ENCODE results near the gene INF2. TPM values are rescaled to one million over a fixed set of nuclear protein-coding genes. Genes with fewer than 3 reads are reported as not detected.

Gene INF2
- polyA plus RNA-seq, 3 donors, result 34.1 to 38.1 (median 34.6) TPM

DNA sequence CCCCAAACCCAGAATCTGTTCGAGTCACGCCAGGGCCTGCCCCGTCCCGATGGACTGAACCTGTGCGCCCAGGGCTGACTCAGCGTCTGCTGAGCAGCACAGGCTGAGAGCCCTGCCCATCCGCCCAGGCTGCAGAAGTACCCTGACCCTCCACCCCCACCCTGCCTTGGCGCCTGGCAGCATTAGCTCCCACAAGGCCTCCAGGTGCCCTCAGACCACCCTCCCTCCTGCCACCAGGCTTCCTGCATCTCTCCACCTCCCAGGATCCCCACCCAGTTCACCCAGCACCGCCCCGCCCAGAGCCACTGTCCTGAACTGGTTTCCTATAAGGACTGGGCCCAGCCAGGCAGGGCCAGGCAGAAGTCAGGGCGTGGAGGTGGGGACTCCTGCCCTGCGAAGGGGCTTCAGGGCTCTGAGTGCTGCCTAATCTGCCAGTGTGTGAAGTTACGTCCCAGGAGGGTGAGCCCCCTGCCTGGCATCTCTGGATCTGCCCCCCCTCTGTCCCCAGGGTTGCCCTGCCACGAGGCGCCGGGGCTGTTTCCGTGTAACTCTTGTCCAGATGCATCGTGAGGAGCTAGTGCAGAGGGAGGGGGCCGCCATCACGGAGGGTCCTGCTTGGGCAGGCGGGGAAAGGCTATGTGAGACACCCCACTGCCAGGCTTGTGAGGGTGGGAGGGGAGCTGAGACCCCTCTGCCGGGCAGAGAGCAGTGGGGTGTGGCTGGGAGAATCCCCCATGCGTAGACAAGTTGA is 43.7 kb downstream of the INF2 start:
- no peak for DNase-seq (ENCODE audit: low read depth in 3 of 3, low spot score in 2 of 3)

GRCh38 chr14:104734051-104734587 is 44.7 kb downstream of the INF2 start:
- no peak for DNase-seq (ENCODE audit: low read depth in 3 of 3, low spot score in 2 of 3)

DNA sequence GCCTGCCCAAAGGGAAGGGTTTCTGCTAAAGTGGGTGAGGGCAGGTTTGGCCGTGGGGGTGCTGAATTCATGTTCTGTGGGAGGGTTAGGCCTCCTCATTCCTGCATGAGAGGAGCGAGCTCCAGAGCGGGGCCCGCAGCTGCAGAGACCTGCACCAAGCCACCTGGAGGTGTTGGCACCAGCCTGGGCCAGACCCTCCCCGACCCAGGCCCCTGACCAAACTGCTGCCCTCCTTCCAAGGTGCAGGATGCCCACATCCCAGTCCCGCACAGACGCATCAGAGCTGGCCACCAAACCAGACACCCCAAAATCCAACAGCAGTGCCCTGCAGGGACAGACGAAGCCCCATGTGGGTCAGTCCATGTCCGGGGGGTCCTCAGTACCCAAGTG is 45.2 kb downstream of the INF2 start:
- no peak for DNase-seq (ENCODE audit: low read depth in 3 of 3, low spot score in 2 of 3)

- no peak for DNase-seq (ENCODE audit: low read depth in 3 of 3, low spot score in 2 of 3)
Measured at GRCh38 chr14:104734991-104735779, 45.8 kb downstream of the INF2 start.

GRCh38 chr14:104735830-104736642 is 46.6 kb downstream of the INF2 start:
- DNase-seq (ENCODE audit: low read depth in 3 of 3, low spot score in 2 of 3), result no peak

DNA sequence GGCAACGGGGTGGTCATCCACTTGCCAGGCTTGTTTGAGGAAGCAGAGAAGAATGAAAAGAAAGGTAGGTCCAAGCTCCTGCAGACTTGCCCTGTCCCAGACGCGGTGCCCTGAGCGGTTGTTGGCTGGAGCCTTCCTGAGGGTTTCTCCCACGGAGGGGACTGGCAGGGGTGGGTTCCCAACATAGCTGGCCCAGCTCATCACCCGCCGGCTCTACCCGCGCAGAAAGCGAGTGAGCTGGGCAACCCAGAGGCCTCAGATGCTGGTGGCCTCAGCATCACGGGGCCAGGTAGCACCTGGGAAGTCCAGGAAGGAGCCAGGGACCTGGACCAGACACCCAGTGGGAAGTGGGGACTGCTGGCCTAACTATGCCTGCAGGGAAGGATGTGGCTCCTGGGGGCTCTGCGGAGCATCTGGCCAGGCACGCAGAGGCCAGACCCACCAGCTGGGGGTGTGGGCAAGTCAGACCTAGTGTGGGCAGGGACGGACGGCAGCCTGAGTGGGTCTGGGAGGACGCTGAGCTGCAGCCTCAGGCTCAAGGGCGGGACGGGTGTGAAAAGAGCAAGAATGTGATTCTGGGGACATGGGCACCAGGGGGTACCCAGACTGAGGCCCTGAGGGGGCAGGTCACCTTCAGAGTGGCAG is 49.1 kb downstream of the INF2 start:
- no peak for DNase-seq (ENCODE audit: low read depth in 3 of 3, low spot score in 2 of 3)

DNA sequence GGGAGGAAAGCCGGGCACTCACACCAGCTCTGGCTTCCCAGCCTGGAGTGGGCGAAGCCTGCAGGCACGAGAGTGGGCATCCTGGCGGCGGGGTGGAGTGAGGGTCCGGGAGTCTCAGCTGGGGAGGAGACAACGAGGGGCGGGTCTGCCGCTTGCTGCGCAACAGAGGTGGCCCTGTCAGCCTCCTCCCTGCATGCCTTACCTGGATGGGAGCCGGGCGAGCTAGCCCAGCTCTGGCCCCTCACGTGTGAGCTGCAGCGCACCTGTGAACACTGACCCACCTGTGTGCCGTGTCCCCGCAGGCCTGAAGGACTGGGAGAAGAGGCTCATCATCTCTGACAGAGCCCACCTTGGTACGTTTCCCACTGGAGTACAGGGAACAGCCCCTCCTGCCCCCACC is 49.6 kb downstream of the INF2 start:
- DNase-seq (ENCODE audit: low read depth in 3 of 3, low spot score in 2 of 3), result no peak

GRCh38 chr14:104739546-104740516 is 50.4 kb downstream of the INF2 start:
- no peak for DNase-seq (ENCODE audit: low read depth in 3 of 3, low spot score in 2 of 3)

DNA sequence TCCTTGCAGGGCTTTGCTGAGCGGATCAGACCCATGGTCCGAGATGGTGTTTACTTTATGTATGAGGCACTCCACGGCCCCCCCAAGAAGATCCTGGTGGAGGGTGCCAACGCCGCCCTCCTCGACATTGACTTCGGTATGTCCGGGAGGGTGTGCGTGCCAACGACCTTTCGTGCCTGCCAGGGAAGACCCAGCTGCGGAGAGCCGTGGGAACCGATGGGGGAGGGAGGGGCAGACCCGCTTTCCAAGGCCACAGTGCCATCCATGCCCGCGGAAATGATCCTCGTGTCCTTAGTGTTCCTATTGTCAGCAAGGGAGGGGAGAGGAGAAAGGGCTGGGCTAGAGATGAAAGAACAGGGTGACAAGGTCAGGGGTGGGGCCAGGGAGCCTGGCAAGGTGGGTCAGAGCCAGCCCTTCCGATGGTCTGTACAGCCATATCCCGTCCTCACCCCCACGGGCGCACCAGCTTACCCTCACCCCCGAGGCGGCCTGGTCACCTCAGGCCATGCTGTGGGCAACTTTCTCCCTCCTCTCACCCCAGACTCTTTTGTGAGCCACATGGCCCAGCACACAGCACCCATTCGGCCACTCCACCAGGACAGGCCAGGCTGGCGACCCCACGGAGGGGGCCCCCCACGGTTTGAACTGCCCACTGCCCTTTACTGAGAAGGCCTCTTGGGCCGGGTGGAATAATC is 51.8 kb downstream of the INF2 start:
- no peak for DNase-seq (ENCODE audit: low read depth in 3 of 3, low spot score in 2 of 3)

DNA sequence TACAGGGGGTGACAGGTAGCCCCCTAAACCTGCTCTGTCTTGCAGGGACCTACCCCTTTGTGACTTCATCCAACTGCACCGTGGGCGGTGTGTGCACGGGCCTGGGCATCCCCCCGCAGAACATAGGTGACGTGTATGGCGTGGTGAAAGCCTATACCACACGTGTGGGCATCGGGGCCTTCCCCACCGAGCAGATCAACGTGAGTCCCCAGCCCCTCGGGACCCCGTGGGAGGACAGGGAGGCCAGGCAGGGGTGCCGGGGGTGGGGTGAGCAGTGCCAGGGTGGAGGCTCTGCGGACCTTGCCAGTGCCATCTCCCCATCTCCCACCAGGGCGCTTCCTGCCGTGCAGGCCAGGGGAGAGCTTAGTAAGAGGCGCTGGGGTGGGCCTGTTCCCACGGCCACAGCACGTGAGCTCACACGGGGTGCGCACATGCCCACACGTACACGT is 52.4 kb downstream of the INF2 start:
- no peak for DNase-seq (ENCODE audit: low read depth in 3 of 3, low spot score in 2 of 3)

DNA sequence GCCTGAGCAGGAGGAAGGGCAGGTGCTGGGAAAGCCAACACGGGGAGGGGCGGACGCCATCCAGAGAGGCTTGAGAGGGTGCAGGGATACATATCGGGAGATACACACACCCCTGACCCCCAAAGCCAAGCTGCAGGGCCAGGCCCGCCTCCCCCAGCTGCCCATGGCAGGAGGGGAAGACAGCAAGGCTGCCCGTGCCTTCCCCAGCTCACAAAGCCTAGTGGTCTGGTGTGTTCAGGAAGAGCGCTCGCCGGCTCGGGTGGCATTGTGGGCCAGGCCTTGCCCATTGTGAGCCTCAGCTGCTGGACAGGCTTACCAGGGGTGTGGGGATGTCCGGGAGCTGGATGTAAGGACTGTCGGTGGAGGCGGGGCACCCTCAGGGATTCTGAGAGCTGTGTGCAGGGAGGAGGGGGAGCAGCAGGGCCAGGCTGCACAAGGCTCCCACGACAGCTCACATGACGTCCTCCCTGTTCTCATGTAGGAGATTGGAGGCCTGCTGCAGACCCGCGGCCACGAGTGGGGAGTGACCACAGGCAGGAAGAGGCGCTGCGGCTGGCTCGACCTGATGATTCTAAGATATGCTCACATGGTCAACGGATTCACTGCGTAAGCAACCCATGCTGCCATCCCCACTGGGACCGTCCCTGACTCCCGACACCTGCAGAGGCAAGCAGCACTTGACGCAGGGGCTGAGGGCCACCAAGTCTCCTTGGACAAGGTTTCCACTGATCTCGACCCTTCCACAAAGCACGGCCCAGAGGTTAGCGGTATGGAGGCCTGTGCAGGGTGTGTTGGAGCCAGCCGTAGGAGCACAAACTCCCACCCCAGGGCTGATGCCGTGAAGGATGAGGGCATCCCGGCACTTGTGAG is 53.4 kb downstream of the INF2 start:
- DNase-seq (ENCODE audit: low read depth in 3 of 3, low spot score in 2 of 3), result no peak

DNA sequence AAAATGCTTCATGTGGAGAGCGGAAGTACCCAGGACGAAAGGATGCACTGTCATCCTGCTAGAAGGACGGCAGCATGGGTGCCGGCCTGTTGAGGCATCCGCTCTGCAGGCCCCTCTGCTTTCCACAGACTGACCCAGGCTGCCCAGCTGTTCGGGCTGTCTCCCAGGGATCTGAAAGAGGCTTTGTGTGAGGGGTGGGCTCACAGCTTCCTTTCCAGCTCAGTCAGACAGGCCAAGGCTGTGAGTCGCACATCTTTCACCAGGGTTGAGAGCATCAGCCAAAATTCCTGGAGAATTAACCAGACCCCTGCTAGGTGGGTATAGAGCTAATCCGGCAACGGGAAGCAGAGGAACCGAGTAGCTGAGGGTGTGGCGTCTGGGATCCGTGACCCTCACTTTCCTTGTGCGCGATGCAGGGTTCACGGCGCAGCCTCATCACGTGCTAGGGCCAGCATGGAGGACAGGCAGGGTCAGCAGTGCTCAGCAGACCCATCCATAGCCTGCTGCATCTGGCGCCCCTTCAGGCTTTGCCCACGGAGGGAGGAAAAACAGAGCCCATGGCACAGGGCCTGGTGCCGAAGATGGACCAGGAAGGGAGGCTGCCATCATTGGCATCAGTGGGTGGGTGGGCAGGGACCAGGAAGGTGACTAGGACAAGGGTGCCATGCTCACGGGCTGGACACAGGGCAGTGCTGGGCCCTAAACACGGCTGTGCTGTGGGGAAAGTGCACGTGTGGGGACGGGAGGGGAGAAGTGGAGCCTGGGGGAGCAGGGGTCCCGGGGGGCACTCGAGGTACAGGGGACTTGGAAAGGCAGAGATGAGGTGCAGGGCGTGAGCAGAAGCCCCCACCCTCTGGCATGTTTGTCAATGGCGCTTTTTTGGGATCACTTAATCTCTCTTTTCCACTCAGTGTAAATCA is 54.3 kb downstream of the INF2 start:
- no peak for DNase-seq (ENCODE audit: low read depth in 3 of 3, low spot score in 2 of 3)

- no peak for DNase-seq (ENCODE audit: low read depth in 3 of 3, low spot score in 2 of 3)
Measured at GRCh38 chr14:104744484-104744883, 55.1 kb downstream of the INF2 start.

GRCh38 chr14:104745431-104745830 is 56.0 kb downstream of the INF2 start:
- DNase-seq (ENCODE audit: low read depth in 3 of 3, low spot score in 2 of 3), result no peak

DNA sequence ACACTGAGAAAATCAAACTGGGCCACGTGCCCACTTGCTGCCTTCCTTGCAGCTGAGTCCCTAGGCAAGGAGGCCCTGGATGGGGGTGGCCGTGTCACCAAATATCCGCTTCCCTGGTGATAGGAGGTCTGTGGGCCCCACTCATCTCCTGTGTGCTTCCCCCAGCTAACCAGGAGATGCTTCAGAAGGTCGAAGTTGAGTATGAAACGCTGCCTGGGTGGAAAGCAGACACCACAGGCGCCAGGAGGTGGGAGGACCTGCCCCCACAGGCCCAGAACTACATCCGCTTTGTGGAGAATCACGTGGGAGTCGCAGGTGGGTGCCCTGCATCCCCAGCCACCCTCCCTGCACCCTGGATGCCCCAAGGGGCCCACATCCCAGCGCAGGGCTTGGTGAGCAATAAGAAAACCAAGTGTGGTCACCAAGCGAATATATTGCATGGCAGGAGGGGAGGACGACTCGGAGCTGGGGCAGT is 56.7 kb downstream of the INF2 start:
- no peak for DNase-seq (ENCODE audit: low read depth in 3 of 3, low spot score in 2 of 3)

GRCh38 chr14:104746934-104747481 is 57.6 kb downstream of the INF2 start:
- DNase-seq (ENCODE audit: low read depth in 3 of 3, low spot score in 2 of 3), result no peak
